ENCODE data around the gene TRAK2.

The TRAK2 gene

DNA sequence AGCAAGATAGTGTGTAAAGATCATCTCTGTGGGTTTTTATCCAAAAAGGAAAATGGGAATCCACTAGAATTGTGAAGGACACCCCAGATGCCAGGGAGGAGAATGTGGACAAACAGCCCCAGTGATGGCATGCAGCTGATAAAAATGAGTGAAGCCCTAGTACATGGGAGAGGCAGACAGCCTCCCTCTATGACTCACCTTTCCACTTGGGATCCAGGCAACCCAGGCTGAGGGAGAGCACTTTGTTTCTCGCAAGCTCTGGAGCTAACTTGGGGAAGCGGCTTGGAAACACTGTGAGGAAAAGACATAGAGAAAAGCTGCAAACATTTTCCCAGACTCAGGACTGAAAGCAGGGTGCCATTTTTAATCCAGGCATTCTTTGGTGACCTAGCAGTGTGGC is 88.9 kb downstream of the TRAK2 start:
- no peak for DNase-seq (ENCODE audit: low read depth)
- TF ChIP-seq CTCF (IDR thresholded peaks at IDR 0.05; ENCODE audit: control insufficient read depth, extremely low read depth, insufficient read depth) = no peak
- H3K4me3 ChIP-seq (ENCODE audit: low read depth, low read length) = no peak overlapping the region

DNA sequence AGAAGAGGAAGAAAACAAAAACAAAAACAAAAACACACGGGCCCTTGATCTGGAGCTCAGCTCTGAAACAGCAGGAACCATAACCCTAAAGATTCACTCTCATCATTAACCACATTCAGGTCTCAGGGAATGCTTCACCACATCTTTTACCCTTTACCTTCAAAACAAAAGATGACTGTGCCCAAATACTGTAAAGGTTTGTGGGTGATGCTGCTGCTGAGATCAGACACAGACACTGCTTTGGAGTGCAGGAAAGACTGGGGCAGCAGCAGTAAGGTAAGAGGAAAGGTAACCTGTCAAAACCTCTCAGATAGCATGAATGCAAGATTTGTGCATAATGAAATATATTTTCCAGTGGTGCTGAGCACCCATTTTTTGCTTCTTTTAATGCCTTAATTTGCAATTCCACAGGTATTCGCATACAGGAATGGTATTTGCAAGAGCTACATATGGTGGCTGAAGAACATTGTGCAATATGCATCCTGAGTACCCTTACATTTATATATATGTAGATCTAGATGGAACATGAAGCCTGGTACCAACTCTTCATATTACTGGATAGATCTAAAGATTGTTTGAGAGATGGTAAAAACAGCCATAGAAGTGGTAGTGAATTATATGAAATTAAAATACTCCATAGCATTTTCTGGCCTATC is 90.1 kb downstream of the TRAK2 start:
- H3K4me3 ChIP-seq (ENCODE audit: low read depth, low read length) = no peak overlapping the region
- DNase-seq (ENCODE audit: low read depth) = no peak
- no peak for TF ChIP-seq CTCF (IDR thresholded peaks at IDR 0.05; ENCODE audit: control insufficient read depth, extremely low read depth, insufficient read depth)

DNA sequence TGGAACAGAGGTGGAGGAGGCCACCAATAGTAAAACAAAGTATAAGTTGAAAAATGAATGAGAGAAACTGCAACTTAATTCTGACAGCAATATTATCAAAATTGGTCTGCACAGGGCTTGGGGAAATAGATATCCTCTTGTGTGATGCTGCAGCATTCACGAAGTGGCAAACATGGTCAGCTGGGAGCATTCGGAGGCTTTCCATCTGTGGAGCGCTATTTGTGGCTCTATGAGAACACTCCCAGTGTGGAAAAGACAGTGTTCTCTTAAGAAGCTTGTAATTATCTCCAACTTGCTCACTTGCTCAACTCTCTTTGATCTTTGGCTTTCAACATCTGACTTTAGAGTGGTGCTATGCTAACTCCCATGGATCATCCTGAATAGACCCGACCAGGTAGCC is 91.0 kb downstream of the TRAK2 start:
- no peak for TF ChIP-seq CTCF (IDR thresholded peaks at IDR 0.05; ENCODE audit: control insufficient read depth, extremely low read depth, insufficient read depth)
- DNase-seq (ENCODE audit: low read depth) = no peak

GRCh38 chr2:201358684-201359083 is 92.6 kb downstream of the TRAK2 start:
- no peak for TF ChIP-seq CTCF (IDR thresholded peaks at IDR 0.05; ENCODE audit: control insufficient read depth, extremely low read depth, insufficient read depth)
- no peak overlapping the region for H3K4me3 ChIP-seq (ENCODE audit: low read depth, low read length)
- no peak for DNase-seq (ENCODE audit: low read depth)

More for the DNA sequence above, 91.0 kb downstream of the TRAK2 start:
- H3K4me3 ChIP-seq (ENCODE audit: low read depth, low read length) = no peak overlapping the region

GRCh38 chr2:201357221-201357620 is 94.0 kb downstream of the TRAK2 start, which contains the start of gene FLACC1:
TSS of gene FLACC1 (minus strand) at chr2:201357345. CDS start at chr2:201351404, 5,941 bp downstream.
- no peak within 1 kb of the TSS for H3K4me3 ChIP-seq (ENCODE audit: low read depth, low read length)
- no peak for TF ChIP-seq CTCF (IDR thresholded peaks at IDR 0.05; ENCODE audit: control insufficient read depth, extremely low read depth, insufficient read depth)
- DNase-seq (ENCODE audit: low read depth) = peak; percentile 17

- no peak overlapping the region for H3K4me3 ChIP-seq (ENCODE audit: low read depth, low read length)
- no peak for DNase-seq (ENCODE audit: low read depth)
- no peak for TF ChIP-seq CTCF (IDR thresholded peaks at IDR 0.05; ENCODE audit: control insufficient read depth, extremely low read depth, insufficient read depth)
Observed at GRCh38 chr2:201353116-201353515, 98.1 kb downstream of the TRAK2 start.

GRCh38 chr2:201350879-201351278 is 100.4 kb downstream of the TRAK2 start:
- no peak overlapping the region for H3K4me3 ChIP-seq (ENCODE audit: low read depth, low read length)
- DNase-seq (ENCODE audit: low read depth) = no peak
- TF ChIP-seq CTCF (IDR thresholded peaks at IDR 0.05; ENCODE audit: control insufficient read depth, extremely low read depth, insufficient read depth) = no peak
